SK-N-MC (cell line): Measurements from ENCODE around the gene KCNF1.

Source experiments
- EZH2 ChIP-seq: fragments of 200-600 bp; sonication (generic); IDR thresholded peaks from one replicate; pipeline ENCODE4 v1.6.1; 2017; ENCODE audit warnings: antibody characterized with exemption
- FOXP2 ChIP-seq: optimal IDR thresholded peaks from 2 replicates; pipeline ENCODE3; 2011; ENCODE audit warnings: mild to moderate bottlenecking, moderate library complexity; ENCODE audit not compliant: insufficient read depth; ENCODE audit errors: extremely low read length, control extremely low read depth
- POLR2AphosphoS5 ChIP-seq: IDR thresholded peaks from 2 replicates; pipeline ENCODE4 v1.6.1; 2012; ENCODE audit warnings: mild to moderate bottlenecking, low read depth, low read length, borderline replicate concordance

DNA sequence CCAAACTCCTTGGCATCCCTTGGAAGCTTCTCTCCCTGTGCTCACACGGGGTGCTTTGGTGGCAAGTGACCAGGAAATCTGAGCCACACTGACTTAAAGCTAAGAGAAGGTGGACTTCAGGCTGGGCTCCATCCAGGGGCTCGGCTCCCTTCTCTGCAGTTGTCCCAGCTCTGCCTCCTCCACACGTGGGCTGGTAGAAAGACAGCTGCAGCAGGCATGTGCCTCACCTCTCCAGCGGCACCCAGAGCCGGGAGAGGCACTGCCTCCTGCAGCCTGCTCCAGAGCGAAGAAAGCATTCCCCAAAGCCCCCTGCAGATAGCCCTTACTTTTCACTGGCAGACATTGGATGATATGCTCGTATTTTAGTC is 11.3 kb downstream of the KCNF1 start:
- no peak for TF ChIP-seq EZH2
- no peak for TF ChIP-seq POLR2AphosphoS5
- TF ChIP-seq FOXP2 = no peak
